ENCODE measurements around the gene CAMK2G.

CAMK2G gene

DNA sequence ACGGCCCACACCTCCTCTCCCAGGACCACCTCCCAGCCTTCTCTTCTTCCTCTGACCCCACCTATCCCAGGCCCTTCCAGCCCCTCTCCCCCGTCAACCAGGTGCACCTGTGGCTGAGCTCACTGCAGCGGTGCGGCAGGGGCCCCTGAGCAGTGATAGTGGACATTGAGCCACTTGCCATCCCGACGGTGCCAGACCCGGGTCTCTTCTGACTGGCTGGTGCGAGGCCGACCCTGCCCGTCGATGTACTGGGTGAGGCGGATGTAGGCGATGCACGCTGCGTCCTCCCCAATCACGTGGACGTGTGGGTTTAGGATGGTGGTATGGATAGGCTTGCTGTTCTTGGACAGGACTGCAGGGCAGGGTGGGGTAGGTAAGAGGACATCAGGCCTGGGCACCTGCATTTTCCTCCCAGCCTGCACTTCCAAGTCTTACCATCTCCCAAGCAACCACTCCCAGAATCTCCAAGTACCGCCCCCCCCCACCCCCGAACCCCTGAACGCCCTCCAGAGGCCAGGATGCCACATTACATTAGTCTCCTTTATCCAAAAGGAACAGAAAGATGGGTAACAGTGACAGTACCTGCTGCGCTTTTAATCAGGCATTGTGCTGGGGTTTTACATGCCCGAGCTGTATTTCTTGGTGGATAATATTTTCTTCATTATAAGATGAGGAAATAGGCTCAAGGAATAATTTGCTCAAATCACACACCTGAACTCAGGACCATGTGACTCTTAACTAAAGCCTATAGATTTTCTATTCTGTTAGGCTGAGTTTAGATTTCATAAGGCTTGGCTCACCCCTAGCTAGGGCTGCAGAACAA lies 59.2 kb downstream of the CAMK2G start:
- DNase-seq, result no peak

DNA sequence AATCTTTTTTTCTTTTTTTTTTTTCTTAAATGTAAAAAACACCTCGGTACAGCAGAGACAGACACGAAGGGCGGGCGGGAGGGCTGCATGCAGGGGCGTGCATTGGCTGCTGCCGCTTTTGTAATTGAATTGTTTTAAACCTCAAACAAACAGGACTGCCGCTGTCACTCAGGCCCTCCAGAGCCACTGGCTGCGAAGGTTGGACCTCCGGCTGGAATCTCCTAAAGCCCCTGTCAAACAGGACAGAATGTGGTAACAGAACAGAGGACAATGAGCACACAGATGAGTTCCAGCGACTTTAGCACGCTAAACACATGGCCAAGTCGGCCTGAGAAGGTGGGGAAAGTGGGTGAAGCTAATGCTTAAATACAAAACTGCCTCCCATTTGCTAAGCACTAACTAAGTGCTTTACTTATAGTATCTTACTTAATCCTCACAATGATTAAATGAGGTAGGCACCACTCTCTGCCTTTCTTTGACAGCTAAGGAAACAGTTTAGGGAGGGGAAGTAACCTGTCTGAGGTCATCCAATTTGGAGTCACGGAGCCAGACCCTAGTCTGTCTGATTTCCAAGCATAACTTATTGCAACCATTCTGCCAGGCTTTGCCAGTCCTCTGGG lies 60.0 kb downstream of the CAMK2G start:
- DNase-seq, result no peak

DNA sequence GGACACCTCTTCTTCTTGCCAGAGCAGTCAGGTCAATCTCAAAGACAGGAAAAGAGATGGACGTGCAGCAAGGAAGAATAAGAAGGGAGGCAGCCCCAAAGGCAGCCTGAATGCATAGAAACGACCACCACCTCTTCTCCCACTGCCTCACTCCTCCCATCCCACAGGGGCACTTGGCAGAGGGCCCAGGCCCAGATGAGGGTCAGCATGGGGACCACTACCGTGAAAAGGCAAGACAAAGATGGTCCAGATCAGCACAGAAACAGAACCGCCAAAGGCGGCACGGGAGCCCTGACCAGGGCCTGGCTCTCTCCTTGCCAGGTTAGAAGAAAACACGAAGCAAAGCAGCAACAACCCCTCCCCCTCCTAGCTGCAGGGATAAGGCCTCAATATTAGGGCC lies 61.0 kb downstream of the CAMK2G start:
- no peak for DNase-seq

GRCh38 chr10:73812657-73813056 lies 61.7 kb downstream of the CAMK2G start:
- no peak for DNase-seq

GRCh38 chr10:73810735-73811465 lies 63.5 kb downstream of the CAMK2G start:
- peak in 12 of 56 donors; percentile 23 to 64 (median 46) for DNase-seq

- no peak for DNase-seq
Observed at GRCh38 chr10:73810358-73810734, 64.0 kb downstream of the CAMK2G start.

GRCh38 chr10:73809061-73809818 lies 65.1 kb downstream of the CAMK2G start:
- no peak for DNase-seq

DNA sequence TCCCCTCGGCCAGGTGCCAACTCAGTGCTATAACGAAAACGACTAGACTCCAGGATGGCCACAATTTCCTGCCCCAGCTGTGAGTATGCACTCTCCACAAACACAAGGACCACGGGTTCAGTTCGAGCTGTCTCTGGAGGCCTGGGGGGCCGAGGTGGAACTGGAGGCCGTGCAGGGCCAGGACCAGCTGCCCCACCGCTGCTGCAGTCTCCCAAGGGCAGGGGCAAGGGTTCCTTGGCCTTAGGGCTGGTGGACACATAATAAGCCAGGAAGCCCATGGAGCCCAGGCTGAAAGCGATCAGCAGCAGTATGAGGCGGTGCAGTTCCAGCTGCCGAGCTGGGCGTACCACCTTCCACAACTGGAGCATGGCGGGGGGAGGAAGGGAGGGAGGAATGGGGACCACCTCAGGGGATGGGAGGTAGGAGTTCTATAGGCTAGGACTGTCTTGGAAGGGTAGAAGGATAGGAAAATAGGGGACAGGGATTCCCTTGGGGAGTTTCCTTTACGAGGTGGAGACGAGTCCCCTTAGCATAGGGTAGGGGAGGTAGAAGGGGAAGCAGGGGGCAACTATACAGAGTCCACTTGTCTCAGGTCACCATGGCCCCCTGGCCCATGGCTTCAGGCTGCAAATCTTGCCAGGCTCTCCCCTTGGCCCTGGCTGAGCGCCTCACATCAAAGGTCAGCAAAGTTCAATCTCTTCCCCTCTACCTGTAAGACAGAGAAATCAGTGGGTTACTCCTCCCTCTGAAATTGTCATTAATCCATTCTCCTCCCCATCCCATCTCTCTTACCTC lies 66.1 kb downstream of the CAMK2G start:
- no peak for DNase-seq

GRCh38 chr10:73807471-73807870 lies 66.9 kb downstream of the CAMK2G start:
- no peak for DNase-seq

DNA sequence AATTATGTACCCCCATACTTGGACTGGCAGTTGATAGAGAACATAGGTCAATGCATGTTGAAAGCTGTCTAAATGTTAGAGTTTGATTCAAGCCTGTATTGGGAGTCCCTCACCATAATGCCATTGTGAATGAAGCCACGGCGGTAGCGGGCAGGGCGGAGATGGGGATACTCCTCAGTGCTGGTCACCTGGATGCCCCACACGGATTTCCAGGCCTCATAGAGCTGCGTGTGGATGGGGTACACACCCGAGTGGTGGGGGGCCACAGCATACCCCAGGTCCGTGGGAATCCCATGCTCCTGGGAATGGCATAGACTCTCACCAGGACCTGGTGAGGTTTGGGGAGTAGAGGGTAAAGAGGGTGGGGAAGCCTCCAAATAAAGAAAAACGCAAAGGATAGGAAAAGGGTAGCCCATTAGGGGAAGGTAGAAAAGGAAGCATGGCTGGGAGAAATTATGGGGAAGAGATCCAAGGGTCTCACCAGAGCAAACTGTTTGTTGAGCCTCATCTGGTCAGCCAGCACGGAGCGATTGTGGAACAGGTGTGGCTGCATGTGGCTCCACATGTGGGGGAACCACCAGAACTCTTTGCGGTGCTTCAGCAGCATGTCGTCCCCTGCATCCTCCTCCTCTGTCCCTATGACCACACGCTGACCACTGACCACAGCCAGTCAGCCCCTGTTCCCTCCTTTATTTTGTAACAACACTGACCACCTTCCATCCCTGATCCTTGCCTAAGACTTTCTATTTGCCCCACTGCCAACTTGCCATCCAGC lies 68.0 kb downstream of the CAMK2G start:
- DNase-seq, result no peak

- DNase-seq, result no peak
Observed at GRCh38 chr10:73803680-73804286, 70.6 kb downstream of the CAMK2G start.

- no peak for DNase-seq
Observed at GRCh38 chr10:73802276-73802991, 71.9 kb downstream of the CAMK2G start.

DNA sequence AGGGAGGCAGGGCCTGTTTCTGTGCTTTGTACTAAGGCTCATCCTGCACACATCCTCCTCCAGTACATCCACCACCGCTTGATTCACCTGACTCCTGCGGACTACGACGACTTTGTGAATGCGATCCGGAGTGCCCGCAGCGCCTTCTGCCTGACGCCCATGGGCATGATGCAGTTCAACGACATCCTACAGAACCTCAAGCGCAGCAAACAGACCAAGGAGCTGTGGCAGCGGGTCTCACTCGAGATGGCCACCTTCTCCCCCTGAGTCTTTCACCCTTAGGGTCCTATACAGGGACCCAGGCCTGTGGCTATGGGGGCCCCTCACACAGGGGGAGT lies 73.1 kb downstream of the CAMK2G start:
- DNase-seq, result peak in 1 of 56 donors; percentile 43

GRCh38 chr10:73800560-73801252 lies 73.6 kb downstream of the CAMK2G start:
- DNase-seq, result peak in 28 of 56 donors; percentile 11 to 77 (median 42)

DNA sequence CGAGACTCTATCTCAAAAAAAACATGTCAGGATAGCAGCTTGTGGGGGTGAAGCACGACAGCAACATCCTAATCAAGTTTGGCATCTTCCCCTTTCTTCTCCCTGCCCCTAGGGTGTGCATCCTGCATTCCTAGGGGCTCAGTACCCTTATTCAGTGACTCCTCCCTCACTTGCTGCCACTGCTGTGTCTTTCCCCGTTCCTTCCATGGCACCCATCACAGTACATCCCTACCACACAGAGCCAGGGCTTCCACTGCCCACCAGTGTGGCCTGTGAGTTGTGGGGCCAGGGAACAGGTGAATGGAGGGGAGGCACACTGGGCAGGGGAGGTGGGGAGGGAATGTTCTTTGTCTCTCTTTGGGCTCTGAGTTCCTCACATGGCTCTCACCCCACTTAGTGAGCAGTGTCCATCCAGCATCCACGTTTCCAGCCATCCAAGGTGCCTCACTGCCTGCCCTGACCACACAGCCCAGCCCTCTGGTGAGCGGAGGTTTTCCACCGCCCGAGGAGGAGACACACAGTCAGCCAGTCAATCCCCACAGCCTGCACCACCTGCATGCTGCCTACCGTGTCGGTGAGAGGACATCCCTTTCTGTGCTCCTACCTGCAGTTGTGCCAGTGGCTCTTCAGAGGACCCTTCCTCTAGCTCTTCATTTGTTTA lies 74.3 kb downstream of the CAMK2G start:
- DNase-seq, result no peak

DNA sequence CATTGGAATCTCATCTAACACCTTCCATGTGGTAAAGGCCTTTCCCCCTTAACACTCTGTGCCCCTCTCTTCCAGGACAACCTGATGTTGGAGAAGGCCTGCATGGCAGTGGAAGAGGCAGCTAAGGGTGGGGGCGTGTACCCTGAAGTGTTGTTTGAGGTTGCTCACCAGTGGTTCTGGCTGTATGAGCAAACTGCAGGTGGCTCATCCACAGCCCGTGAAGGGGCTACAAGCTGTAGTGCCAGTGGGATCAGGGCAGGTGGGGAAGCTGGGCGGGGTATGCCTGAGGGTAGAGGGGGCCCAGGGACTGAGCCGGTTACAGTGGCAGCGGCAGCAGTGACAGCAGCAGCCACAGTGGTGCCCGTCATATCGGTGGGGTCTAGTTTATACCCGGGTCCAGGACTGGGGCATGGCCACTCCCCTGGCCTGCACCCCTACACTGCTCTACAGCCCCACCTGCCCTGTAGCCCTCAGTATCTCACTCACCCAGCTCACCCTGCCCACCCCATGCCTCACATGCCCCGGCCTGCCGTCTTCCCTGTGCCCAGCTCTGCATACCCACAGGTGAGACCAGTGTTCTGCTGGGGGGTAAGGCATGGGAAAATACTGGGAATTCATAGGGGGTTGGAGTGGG lies 75.3 kb downstream of the CAMK2G start:
- DNase-seq, result no peak

DNA sequence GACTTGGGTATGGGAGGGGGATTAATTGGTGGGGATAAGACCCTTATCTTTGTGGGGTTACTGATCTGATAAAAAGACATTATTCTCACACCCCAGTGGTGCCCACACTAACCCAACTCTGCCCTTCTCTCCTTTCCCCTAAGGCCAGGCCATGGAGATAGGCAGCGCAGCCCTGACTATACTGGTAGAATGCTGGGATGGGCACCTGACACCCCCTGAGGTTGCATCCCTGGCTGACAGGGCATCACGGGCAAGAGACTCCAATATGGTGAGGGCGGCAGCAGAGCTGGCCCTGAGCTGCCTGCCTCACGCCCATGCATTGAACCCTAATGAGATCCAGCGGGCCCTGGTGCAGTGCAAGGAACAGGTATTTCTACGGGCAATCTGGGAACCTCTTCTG lies 76.3 kb downstream of the CAMK2G start:
- DNase-seq, result no peak

All from nucleus accumbens (tissue), 56 donors.